ENCODE data around the gene RHOJ.

Gene RHOJ

DNA sequence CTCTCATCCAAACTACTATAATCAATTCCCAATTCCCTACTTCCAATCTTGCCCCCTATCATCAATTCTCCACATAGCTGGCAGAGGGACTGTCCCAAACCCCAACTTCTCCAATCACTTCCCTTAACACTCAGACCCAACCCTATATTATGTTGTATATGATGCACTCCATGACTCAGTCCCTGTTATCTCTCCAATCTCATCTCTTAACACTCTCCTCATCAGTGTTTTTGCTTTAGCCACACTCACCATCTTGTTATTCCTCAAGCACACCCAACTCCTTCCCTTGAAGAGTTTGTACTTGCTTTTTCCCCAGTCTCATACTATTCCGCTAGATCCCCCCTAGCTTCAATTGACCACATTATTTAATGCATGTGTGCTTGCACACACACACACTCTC, 4.9 kb downstream of the RHOJ start:
- TF ChIP-seq, protein P1, sequence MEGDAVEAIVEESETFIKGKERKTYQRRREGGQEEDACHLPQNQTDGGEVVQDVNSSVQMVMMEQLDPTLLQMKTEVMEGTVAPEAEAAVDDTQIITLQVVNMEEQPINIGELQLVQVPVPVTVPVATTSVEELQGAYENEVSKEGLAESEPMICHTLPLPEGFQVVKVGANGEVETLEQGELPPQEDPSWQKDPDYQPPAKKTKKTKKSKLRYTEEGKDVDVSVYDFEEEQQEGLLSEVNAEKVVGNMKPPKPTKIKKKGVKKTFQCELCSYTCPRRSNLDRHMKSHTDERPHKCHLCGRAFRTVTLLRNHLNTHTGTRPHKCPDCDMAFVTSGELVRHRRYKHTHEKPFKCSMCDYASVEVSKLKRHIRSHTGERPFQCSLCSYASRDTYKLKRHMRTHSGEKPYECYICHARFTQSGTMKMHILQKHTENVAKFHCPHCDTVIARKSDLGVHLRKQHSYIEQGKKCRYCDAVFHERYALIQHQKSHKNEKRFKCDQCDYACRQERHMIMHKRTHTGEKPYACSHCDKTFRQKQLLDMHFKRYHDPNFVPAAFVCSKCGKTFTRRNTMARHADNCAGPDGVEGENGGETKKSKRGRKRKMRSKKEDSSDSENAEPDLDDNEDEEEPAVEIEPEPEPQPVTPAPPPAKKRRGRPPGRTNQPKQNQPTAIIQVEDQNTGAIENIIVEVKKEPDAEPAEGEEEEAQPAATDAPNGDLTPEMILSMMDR (conservative IDR thresholded peaks at IDR 0.05), result no peak
- H3K27ac ChIP-seq, result no peak overlapping the region

DNA sequence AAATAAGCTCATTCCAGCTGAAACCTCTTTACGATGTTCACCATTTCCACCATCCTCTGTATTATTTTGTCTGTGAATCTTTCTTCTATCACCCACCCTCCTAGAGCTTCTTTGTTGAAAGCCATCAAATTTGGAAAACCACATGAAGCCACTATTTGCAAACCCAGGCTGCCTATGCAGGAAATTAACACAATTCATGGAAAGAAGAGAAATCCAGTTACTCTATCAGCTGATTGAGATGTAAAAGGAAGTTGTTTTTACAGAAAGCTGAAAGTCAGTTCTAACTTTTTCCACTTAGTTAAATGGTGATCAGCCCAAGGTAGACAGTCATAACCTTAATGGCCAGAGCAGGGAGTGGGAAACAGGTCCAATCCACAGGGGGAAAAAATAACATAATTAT, 6.6 kb downstream of the RHOJ start:
- TF ChIP-seq, protein P1 (conservative IDR thresholded peaks at IDR 0.05), result no peak
- no peak overlapping the region for H3K27ac ChIP-seq

DNA sequence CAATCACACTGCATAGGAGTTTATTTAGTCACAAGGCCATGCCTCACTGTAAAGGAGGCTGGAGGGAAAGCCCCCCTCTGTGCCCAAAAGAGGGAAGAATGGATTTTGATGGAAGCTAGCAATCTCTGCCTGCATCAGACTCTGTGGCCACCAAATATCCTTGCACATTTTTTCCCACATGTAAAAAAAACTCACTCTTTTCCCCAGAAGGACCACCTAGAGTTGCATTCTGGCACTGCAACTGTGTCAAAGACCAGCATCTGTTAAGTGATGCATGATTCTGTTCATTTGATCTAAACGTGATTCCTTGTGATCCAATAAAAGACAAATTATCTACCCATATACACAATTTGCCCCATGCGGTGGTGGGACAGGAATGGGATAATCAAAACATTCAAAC, 8.0 kb downstream of the RHOJ start:
- TF ChIP-seq, protein P1 (conservative IDR thresholded peaks at IDR 0.05), result no peak
- H3K27ac ChIP-seq, result no peak overlapping the region

DNA sequence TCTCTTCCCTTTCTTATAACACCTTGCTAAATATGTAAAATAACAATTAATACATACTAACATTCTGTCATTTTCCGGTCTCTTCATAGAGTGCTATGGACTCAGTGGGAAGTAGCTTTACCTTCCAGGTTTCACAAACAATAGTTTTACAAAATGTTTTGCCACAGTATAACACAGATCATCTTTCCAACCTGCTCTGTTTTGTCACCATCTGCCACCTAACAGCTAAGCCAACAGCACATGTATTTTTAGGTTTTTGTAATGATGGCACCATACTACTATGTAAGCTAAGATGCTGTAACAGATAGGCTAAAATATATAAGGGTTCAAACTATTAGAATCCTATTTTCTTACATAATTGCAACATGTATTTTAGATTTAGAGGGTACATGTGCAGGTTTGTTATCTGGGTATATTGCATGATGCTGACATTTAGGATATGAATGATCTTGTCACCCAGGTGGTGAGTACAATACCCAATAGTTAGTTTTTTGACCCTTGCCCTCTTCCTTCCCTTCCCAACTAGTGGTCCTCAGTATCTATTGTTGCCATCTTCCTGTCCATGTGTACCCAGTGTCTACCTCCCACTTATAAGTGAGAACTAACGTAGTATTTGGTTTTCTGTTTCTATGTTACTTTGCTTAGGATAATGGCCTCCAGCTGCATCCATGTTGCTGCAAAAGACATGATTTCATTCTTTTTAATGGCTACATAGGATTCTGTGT, 8.7 kb downstream of the RHOJ start:
- no peak overlapping the region for H3K27ac ChIP-seq
- TF ChIP-seq, protein P1 (conservative IDR thresholded peaks at IDR 0.05), result no peak

DNA sequence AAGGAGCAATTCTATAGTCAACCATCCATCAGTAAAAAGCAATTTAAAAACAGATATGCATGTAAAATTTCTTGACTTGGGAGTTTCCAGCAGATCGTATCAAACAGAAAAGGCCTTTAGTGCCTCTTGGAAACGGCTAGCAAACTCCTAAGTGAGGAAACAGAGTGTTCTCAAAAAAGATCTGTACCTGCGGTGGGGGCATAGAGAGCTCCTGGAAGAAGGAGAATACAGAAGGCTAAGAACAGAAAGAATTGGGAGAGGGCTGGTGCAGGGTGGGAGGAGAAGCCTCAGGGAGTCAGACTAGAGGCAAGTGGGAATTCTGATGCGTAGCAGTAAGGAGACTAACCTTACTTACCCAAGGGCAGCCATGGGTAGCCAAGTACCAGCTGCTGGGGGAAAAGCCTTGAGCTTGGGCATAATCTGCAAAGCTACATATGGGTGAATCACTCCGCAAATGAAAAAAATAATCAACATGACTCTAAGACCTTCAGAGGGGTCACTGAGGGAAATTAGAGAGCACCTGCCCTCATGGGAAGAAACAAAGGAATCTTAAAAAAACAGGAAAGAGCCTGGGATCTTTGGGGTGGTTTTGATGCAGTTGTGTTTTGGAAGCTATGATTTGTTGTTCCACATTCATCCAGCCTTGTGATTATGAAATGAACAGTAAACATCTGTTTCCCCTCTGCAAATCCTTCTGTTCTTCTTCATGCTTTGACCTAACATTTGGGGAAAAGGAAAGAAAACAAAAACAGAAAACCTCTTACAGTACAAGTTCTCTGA, 10.4 kb downstream of the RHOJ start:
- H3K27ac ChIP-seq, result no peak overlapping the region
- TF ChIP-seq, protein P1 (conservative IDR thresholded peaks at IDR 0.05), result no peak

DNA sequence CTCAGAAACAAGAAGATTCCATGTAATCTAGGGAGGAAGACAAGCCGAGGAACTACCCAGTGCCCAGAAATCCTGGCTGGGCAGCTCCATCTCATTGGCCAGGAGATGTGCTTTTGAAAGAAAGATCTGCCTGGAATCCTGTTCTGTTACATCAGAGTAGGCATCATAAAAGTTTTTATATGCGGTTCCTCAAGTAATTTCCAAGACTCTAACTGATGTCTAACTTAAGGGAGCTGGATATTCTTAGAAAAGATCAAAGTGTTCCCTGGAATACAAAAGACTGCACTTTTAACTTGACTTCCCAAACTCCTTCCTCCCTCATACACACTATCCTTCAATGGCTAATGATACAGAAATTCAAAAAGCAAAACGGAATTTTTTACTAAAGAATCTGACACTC, 16.3 kb downstream of the RHOJ start:
- TF ChIP-seq, protein P1 (conservative IDR thresholded peaks at IDR 0.05), result no peak
- H3K27ac ChIP-seq, result no peak overlapping the region

DNA sequence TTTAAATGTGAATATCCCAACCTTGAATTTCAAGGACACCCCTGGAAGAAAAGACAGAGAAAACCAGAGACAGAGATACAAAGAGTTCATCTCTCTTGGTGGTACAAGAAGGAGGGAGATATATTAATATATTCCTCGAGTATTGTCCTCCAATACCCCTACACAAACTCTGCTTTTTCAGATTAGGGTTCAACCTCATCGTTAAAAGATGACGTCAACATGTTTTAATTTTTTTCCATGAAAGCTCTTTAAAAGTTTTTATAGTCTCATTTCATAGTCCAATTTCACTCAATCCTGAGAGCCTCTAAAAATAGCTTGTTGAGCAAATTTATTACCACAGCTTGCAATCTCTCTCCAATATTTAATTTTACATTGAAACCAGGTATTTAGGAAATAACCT, 19.4 kb downstream of the RHOJ start:
- TF ChIP-seq, protein P1 (conservative IDR thresholded peaks at IDR 0.05), result no peak
- H3K27ac ChIP-seq, result no peak overlapping the region
